Dendritic cell treated with granulocyte-macrophage colony-stimulating factor and Interleukin-4, amounts not matched to agents 40 ng/mL and 50 ng/mL, for 4 days (primary cell): Measurements from ENCODE around the gene KCNT2.
"Not testable (repeated sequence)": the region's sequence is repeated elsewhere in the genome, so short reads cannot be mapped to it uniquely, and the experiment has no call there.

Experiments
- H3K27ac Mint-ChIP-seq: one replicate; pipeline ENCODE4 v1.8.0; 2022; ENCODE audit warnings: mild to moderate bottlenecking, mixed read lengths
- H3K27me3 Mint-ChIP-seq: one replicate; pipeline ENCODE4 v1.8.0; 2022; ENCODE audit warnings: mild to moderate bottlenecking, mixed read lengths
- H3K36me3 Mint-ChIP-seq: one replicate; pipeline ENCODE4 v1.8.0; 2022; ENCODE audit warnings: low read depth, mixed read lengths
- H3K4me1 Mint-ChIP-seq: one replicate; pipeline ENCODE4 v1.8.0; 2022; ENCODE audit warnings: low read depth, mixed read lengths
- H3K4me3 Mint-ChIP-seq: one replicate; pipeline ENCODE4 v1.8.0; 2022; ENCODE audit warnings: mild to moderate bottlenecking, moderate library complexity, mixed read lengths
- H3K9me3 Mint-ChIP-seq: one replicate; pipeline ENCODE4 v1.8.0; 2022; ENCODE audit warnings: mixed read lengths
- intact Hi-C: fragments of 100-400 bp; cut with micrococcal nuclease; formaldehyde crosslinking; loops from one replicate; pipeline ENCODE4 v1.15.0; 2022

Gene KCNT2

DNA sequence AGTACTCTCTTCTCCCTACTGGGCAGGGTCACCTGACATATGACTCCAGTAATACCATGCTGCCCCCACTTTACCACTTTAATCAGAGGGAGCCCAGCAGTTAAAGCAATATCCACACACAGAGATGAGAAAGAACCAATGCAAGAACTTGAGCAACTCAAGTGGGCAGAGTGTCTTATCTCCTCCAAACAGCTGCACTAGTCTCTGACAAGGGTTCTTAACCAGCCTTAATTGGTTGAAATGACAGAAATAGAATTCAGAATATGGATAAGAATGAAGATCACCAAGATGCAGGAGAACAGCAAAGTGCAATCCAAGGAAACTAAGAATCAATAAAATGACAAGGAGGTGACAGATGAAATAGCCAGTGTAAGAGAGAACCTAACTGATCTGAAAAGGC, 91.0 kb downstream of the KCNT2 start:
- Mint-ChIP-seq H3K9me3 (peaks cover 39% of the 10 kb centered on the region), H3K4me1 (no peaks in the 10 kb centered on the region), H3K27ac (no peak overlapping the region), H3K4me3 (no peak overlapping the region), H3K36me3 (no peaks in the 10 kb centered on the region), H3K27me3 (no peaks in the 10 kb centered on the region)
- intact Hi-C loops = no loop called here

DNA sequence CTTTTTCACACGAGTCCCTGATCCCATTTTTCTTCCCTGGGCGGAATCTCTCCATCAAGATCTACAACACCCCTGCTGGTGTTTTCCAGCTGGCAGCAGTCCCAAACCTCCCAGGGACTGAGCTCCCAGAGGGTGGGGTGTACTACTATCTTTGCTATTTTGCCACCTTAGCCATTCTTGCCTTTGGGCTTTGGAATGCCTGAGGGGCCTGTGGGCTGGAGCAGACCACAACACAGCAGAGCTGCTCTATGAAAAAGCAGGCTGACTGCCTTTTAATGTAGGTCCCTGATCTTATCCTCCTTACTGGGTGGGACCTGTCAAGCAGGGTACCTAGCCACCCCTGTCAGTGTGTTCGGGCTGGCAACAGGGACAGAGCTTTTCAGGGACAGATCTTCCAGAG, 91.9 kb downstream of the KCNT2 start:
- Mint-ChIP-seq H3K4me1 (no peaks in the 10 kb centered on the region), H3K36me3 (no peaks in the 10 kb centered on the region), H3K9me3 (peaks cover 39% of the 10 kb centered on the region), H3K27me3 (no peaks in the 10 kb centered on the region), H3K27ac (no peak overlapping the region), H3K4me3 (no peak overlapping the region)
- intact Hi-C loops = no loop called here

DNA sequence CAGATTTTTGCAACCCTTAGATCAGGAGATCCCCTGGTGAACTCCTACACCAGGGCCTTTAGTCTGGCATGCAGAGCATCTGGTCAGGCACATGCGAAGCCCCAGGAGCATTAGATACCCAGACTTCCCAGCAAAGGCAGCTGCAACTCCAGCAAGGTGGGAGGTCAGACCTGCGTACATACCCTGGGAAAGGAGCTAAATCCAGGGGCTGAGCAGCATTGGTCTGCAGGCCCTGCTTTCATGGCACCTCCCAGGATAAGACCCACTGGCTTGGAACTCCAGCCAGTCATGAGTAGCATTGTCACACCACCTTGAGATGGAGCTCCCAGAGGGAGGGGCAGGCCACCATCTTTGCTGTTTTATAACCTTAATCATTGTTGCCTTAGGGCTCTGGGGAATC, 92.3 kb downstream of the KCNT2 start:
- H3K4me1 Mint-ChIP-seq = no peaks in the 10 kb centered on the region
- intact Hi-C loops = no loop called here
- H3K36me3 Mint-ChIP-seq = no peaks in the 10 kb centered on the region
- H3K27ac Mint-ChIP-seq = no peak overlapping the region
- peaks cover 39% of the 10 kb centered on the region for H3K9me3 Mint-ChIP-seq
- H3K27me3 Mint-ChIP-seq = no peaks in the 10 kb centered on the region
- H3K4me3 Mint-ChIP-seq = no peak overlapping the region

DNA sequence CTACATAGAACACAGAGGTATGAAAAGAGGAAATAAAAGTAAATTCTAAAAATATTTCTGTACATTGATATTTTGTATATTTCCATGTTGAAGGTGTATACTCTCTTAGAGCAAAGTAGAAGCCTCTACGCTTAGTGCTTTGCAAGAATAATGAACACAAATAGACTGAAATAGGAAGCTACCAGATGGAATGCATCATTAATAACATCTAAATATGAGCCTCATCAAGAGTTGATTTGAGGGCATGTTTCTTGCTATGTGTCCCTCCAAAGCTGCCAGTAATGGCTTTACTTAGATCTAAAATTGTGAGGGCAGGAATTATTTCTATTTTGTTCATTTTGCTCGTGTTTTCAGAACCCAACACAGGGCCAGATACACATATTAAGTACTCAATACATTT, 94.4 kb downstream of the KCNT2 start:
- Mint-ChIP-seq H3K27ac (no peak overlapping the region), H3K4me3 (no peak overlapping the region), H3K9me3 (peaks cover 32% of the 10 kb centered on the region), H3K4me1 (no peaks in the 10 kb centered on the region), H3K36me3 (no peaks in the 10 kb centered on the region), H3K27me3 (no peaks in the 10 kb centered on the region)
- intact Hi-C loops = no loop called here

DNA sequence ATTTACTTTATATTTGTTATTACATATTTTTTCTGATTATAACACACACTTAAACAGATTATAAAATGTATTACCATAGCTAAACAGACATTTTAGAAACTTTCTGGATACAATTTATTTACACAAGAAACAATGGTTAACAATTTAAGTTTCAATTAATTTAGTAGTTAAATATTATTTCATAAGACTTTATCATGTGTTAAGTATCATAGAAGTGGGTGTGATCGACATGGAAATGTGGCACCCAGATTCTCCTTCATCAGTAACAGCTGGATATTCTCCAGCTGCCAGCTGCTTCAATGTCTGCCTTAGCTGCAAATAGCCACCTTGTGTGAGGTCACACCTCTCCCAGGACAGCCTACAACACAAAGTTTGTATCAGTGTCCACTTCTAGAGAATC, 97.8 kb downstream of the KCNT2 start:
- Mint-ChIP-seq H3K27me3 (no peaks in the 10 kb centered on the region), H3K36me3 (no peaks in the 10 kb centered on the region), H3K9me3 (peaks cover 3% of the 10 kb centered on the region), H3K4me3 (no peak overlapping the region), H3K27ac (no peak overlapping the region), H3K4me1 (no peaks in the 10 kb centered on the region)
- intact Hi-C loops = no loop called here

DNA sequence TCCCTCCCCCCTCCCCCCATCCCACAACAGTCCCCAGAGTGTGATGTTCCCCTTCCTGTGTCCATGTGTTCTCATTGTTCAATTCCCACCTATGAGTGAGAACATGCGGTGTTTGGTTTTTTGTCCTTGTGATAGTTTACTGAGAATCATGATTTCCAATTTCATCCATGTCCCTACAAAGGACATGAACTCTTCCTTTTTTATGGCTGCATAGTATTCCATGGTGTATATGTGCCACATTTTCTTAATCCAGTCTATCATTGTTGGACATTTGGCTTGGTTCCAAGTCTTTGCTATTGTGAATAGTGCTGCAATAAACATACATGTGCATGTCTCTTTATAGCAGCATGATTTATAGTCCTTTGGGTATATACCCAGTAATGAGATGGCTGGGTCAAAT, 104.0 kb downstream of the KCNT2 start:
- H3K4me3 Mint-ChIP-seq, H3K36me3 Mint-ChIP-seq, H3K4me1 Mint-ChIP-seq, H3K27ac Mint-ChIP-seq, intact Hi-C loops, H3K27me3 Mint-ChIP-seq: not testable (repeated sequence)
- peaks cover 11% of the 10 kb centered on the region for H3K9me3 Mint-ChIP-seq

DNA sequence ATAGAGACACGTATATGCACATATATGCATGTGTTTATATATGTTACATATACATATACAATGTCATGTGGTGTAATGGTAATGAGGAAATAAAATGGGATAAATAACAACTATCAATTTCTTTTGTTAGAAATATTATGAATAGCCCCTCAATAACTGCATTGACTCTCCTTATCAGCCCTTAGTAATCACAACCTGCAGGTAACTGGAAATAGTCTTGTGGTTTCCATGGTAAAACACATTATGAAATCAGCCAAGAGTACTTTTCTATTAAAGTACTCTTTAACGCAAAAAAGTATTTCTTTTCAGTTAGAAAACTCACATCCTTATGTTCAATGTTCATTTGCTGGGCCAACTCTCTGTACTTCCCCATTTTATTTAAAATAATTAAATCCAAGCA, 105.8 kb downstream of the KCNT2 start:
- no peaks in the 10 kb centered on the region for H3K27me3 Mint-ChIP-seq
- no peaks in the 10 kb centered on the region for H3K4me1 Mint-ChIP-seq
- intact Hi-C loops = no loop called here
- H3K4me3 Mint-ChIP-seq = no peak overlapping the region
- peaks cover 11% of the 10 kb centered on the region for H3K9me3 Mint-ChIP-seq
- H3K36me3 Mint-ChIP-seq = no peaks in the 10 kb centered on the region
- H3K27ac Mint-ChIP-seq = no peak overlapping the region

DNA sequence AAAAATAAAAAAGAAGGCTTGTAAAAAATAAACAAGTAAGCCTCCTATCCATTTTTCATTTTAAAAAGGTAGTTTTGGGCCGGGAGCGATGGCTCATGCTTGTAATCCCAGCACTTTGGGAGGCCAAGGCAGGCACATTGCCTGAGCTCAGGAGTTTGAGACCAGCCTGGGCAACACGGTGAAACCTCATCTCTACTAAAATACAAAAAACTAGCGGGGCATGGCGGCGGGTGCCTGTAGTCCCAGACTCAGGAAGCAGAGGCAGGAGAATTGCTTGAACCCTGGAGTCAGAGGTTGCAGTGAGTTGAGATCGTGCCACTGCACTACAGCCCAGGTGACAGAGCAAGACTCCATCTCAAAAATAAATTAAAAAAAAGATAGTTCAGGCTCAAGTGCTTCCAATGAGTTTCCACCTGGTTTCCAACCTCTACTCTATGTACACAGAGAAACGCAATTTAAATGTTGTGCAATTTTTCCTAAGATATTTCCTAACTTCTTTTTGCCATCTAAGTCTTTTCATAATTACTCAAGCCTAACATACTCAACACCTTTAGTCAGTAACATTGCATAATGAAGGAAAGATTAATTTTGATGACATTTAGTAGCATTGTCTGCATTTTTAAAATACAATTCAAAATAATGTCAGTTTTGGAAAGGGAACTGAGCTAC, 106.3 kb downstream of the KCNT2 start:
- Mint-ChIP-seq H3K4me3 (no peak overlapping the region), H3K27ac (no peak overlapping the region), H3K4me1 (no peaks in the 10 kb centered on the region), H3K36me3 (no peaks in the 10 kb centered on the region), H3K9me3 (peaks cover 11% of the 10 kb centered on the region), H3K27me3 (no peaks in the 10 kb centered on the region)
- intact Hi-C loops = no loop called here

DNA sequence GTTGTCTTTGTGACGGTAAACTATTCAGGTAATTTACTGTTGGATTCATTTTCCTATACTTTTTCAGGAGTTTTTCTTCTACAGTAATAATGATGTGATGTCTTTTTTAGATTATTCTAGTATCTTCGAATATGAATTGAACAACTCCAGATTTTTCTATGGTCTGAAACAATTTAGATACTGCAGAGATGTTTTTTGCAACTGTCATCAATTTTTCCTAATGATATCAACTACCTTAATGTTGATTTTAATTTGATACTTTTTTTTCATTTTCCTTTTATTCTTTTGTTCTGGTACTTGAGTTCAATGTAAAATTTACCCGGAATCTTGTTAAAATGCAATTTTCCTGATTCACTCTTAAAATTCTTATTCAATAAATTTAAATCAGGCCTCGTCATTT, 110.4 kb downstream of the KCNT2 start:
- no peaks in the 10 kb centered on the region for H3K4me1 Mint-ChIP-seq
- intact Hi-C loops = no loop called here
- peaks cover 11% of the 10 kb centered on the region for H3K9me3 Mint-ChIP-seq
- H3K36me3 Mint-ChIP-seq = no peaks in the 10 kb centered on the region
- no peak overlapping the region for H3K27ac Mint-ChIP-seq
- H3K27me3 Mint-ChIP-seq = no peaks in the 10 kb centered on the region
- H3K4me3 Mint-ChIP-seq = no peak overlapping the region

DNA sequence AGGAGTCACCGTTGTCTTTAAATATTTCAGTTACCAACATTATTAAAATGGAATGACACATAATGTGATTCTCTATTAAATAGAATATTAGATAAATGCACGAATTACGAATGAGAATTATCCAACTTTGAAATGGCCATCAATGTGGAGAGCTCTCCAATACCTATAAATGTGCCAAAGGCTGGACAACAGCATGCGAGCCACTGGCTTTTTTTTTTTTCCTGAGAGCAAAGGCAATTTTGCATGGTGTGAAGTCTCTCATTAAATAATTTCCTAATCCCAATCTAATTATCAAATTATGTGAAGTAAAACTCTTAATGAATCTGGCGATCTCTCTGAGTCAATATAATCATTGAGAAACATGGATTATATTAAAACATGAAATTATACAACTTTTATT, 113.5 kb downstream of the KCNT2 start:
- no peak overlapping the region for H3K4me3 Mint-ChIP-seq
- H3K9me3 Mint-ChIP-seq = peaks cover 3% of the 10 kb centered on the region
- no peaks in the 10 kb centered on the region for H3K4me1 Mint-ChIP-seq
- H3K36me3 Mint-ChIP-seq = no peaks in the 10 kb centered on the region
- H3K27ac Mint-ChIP-seq = no peak overlapping the region
- intact Hi-C loops = no loop called here
- H3K27me3 Mint-ChIP-seq = no peaks in the 10 kb centered on the region

DNA sequence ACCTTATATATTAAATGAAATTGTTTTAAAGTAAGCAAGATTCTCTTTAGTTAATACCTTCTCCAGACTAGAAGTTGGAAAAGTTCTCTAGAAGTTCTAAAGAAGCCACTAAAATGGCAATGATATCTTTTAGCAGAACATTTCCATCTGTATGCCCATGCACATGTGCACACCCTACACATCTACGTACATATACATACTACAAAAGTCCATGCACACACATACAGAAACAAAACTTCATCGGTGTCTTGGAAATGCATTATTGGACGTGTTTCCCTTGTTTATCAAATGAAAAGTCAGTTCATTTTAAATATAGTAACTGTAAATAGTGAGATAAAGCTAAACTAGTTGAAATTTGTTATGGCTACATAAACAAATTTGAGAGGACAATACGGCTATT, 114.4 kb downstream of the KCNT2 start:
- Mint-ChIP-seq H3K4me3 (no peak overlapping the region), H3K4me1 (no peaks in the 10 kb centered on the region), H3K9me3 (no peaks in the 10 kb centered on the region), H3K36me3 (no peaks in the 10 kb centered on the region), H3K27ac (no peak overlapping the region), H3K27me3 (no peaks in the 10 kb centered on the region)
- intact Hi-C loops = no loop called here

DNA sequence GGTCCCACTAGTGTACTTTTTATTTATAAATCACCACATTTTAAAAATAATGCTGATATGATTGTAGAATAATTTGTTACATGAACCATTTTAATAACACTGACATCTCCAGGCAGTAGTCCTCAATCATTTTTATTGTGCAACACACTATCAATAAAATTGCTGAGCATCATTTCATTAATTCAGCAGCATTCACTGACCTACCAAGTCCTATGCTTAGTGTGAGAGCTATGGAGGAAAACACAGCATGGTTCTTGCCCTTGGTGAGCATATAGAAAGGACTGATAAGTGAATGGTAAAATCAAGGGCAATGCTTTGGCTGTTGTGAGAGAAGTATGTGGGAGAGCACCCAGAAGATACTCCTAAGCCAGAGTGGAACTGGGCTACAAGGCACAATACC, 119.7 kb downstream of the KCNT2 start:
- Mint-ChIP-seq H3K27me3 (no peaks in the 10 kb centered on the region), H3K4me1 (no peaks in the 10 kb centered on the region), H3K4me3 (no peak overlapping the region), H3K27ac (no peak overlapping the region), H3K36me3 (no peaks in the 10 kb centered on the region), H3K9me3 (no peaks in the 10 kb centered on the region)
- intact Hi-C loops = no loop called here

DNA sequence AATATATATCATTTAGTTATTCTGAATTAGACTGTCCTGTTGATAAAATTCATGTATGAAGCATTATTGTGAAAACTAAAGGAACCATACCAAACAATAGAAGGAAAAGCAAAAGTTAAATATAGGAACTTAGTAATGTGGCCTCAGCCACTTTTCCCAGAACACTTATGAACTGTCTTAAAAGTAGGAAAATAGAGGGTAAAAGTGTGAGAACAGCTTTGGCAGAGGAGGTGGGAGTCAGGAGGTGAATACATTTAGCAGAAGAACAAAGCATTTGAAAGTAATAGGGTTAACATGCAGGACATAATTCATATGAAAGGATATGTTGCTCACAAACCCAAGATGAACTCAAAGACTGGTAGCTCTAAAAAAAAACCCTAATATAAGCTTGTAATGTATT, 121.9 kb downstream of the KCNT2 start:
- intact Hi-C loops = no loop called here

DNA sequence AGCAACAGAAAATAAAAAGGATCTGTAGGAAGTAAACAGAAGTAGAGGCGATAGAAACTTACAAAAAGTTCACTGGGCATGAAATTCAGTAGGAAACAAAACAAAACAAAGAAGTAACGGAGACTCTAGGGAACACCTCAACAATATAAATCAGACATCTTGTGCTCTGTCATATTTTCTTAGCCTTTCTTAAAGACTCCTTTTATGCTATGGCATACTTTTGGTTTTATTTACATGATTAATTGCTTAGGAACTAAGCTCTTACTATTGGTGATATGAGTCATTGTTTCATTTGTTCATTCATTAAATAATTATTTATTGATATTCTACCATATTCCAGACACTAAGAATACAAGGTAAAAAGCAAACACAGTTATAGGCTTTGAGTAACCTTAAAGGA, 126.6 kb downstream of the KCNT2 start:
- H3K36me3 Mint-ChIP-seq = no peaks in the 10 kb centered on the region
- H3K4me3 Mint-ChIP-seq = no peak overlapping the region
- H3K27ac Mint-ChIP-seq = no peak overlapping the region
- H3K9me3 Mint-ChIP-seq = no peaks in the 10 kb centered on the region
- no peaks in the 10 kb centered on the region for H3K4me1 Mint-ChIP-seq
- H3K27me3 Mint-ChIP-seq = no peaks in the 10 kb centered on the region
- intact Hi-C loops = no loop called here

More for the DNA sequence above, 121.9 kb downstream of the KCNT2 start:
- Mint-ChIP-seq H3K4me1 (no peaks in the 10 kb centered on the region), H3K27ac (no peak overlapping the region), H3K27me3 (no peaks in the 10 kb centered on the region), H3K9me3 (no peaks in the 10 kb centered on the region), H3K36me3 (no peaks in the 10 kb centered on the region), H3K4me3 (no peak overlapping the region)

DNA sequence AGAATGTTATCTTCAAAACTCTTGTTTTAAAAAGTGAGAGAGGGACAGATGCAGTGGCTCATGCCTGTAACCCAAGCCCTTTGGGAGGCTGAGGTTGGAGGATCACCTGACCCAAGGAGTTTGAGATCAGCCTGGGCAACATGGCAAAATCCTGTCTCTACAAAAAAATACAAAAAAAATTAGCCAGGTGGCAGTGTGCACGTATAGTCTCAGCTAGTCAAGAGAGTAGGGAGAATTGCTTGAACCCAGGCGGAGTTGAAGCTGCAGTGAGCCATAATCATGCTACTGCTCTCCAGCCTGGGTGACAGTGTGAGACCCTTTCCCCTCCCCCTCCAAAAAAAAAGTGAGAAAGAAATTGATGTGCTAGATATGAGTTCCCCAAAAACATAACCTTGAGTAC, 131.0 kb downstream of the KCNT2 start:
- intact Hi-C loops = no loop called here
- Mint-ChIP-seq H3K27ac (no peak overlapping the region), H3K9me3 (no peaks in the 10 kb centered on the region), H3K4me1 (no peaks in the 10 kb centered on the region), H3K27me3 (no peaks in the 10 kb centered on the region), H3K36me3 (no peaks in the 10 kb centered on the region), H3K4me3 (no peak overlapping the region)
